Keratinocyte (primary cell): Measurements from ENCODE around the gene PDE1C. TPM values are rescaled to one million over a fixed set of nuclear protein-coding genes. Genes with fewer than 3 reads are reported as not detected.

Source experiments
- DNase-seq: peaks from one replicate; pipeline ENCODE4 v3.0.0-alpha.2; 2011; ENCODE audit warnings: low read depth, missing footprints, low spot score
- FAIRE-seq: peaks from 2 replicates; lab custom pipeline; 2011; peaks lifted over from hg19 to GRCh38; lab: Jason Lieb, UNC
- H2AFZ ChIP-seq: 2 replicates; pipeline ENCODE4 v1.6.0; 2012; ENCODE audit warnings: low read length, control low read depth, inconsistent platforms; ENCODE audit not compliant: control insufficient read depth
- H3K27ac ChIP-seq: 2 replicates; pipeline ENCODE4 v1.5.1; 2011; ENCODE audit warnings: low read length; ENCODE audit not compliant: control insufficient read depth, insufficient read depth
- H3K27me3 ChIP-seq: 3 replicates; pipeline ENCODE4 v1.6.0; 2011; ENCODE audit warnings: low read length; ENCODE audit not compliant: control insufficient read depth, insufficient read depth; ENCODE audit errors: extremely low read depth
- H3K36me3 ChIP-seq, 2 experiments: 2 replicates in 1 of 2; 3 replicates in 1 of 2; pipeline ENCODE4 v1.5.1; 2011; ENCODE audit warnings: low read length in 2 of 2, mild to moderate bottlenecking in 1 of 2; ENCODE audit not compliant: control insufficient read depth in 2 of 2, insufficient read depth in 2 of 2; ENCODE audit errors: extremely low read depth in 1 of 2
- H3K4me1 ChIP-seq: 3 replicates; pipeline ENCODE4 v1.5.1; 2011; ENCODE audit warnings: low read length; ENCODE audit not compliant: control insufficient read depth, insufficient read depth; ENCODE audit errors: extremely low read depth
- H3K4me2 ChIP-seq: 3 replicates; pipeline ENCODE4 v1.6.0; 2011; ENCODE audit warnings: low read depth, low read length; ENCODE audit not compliant: control insufficient read depth, insufficient read depth; ENCODE audit errors: extremely low read depth
- H3K4me3 ChIP-seq, 3 experiments: fragments of 200-600 bp in 1 of 3; sonication (generic) in 1 of 3; 2 replicates in 2 of 3; 3 replicates in 1 of 3; pipeline ENCODE4 v1.5.1; 2011 to 2016; ENCODE audit warnings: low read length in 3 of 3, mild to moderate bottlenecking in 3 of 3, control low read depth in 2 of 3, inconsistent platforms in 1 of 3, low read depth in 1 of 3, mixed read lengths in 1 of 3, mixed run types in 1 of 3, moderate library complexity in 1 of 3; ENCODE audit not compliant: control insufficient read depth in 2 of 3, insufficient read depth in 2 of 3; ENCODE audit errors: extremely low read depth in 1 of 3
- H3K79me2 ChIP-seq: 2 replicates; pipeline ENCODE4 v1.6.0; 2012; ENCODE audit warnings: low read length; ENCODE audit not compliant: control insufficient read depth, insufficient read depth
- H3K9ac ChIP-seq: 3 replicates; pipeline ENCODE4 v1.6.0; 2011; ENCODE audit warnings: low read length; ENCODE audit not compliant: control insufficient read depth, insufficient read depth; ENCODE audit errors: extremely low read depth
- H3K9me1 ChIP-seq: 3 replicates; pipeline ENCODE4 v1.6.0; 2011; ENCODE audit warnings: low read length; ENCODE audit not compliant: control insufficient read depth, insufficient read depth; ENCODE audit errors: extremely low read depth
- H3K9me3 ChIP-seq: 2 replicates; pipeline ENCODE4 v1.5.1; 2012; ENCODE audit warnings: low read depth, low read length; ENCODE audit not compliant: control insufficient read depth
- H4K20me1 ChIP-seq: 3 replicates; pipeline ENCODE4 v1.6.0; 2011; ENCODE audit warnings: low read length; ENCODE audit not compliant: control insufficient read depth, insufficient read depth; ENCODE audit errors: extremely low read depth
- CTCF ChIP-seq, 3 experiments: IDR thresholded peaks in 1 of 3; conservative IDR thresholded peaks in 1 of 3; optimal IDR thresholded peaks in 1 of 3; 2 replicates in 2 of 3; 3 replicates in 1 of 3; pipeline versions ENCODE3 to v1.5.1; 2011; ENCODE audit warnings: low read length in 3 of 3, mild to moderate bottlenecking in 3 of 3, moderate library complexity in 2 of 3, control low read depth in 1 of 3, inconsistent platforms in 1 of 3; ENCODE audit not compliant: insufficient read depth in 2 of 3; ENCODE audit errors: extremely low read depth in 1 of 3
- EZH2 ChIP-seq: IDR thresholded peaks from one replicate; pipeline ENCODE4 v1.6.1; 2012; ENCODE audit warnings: inconsistent platforms, mild to moderate bottlenecking, low read length, moderate library complexity
- dilution Hi-C: fragments of 300-500 bp; cut with MboI; formaldehyde crosslinking; loops from one replicate; pipeline ENCODE4 v1.7.0; 2020; ENCODE audit warnings: low sequenced_read_pairs; ENCODE audit not compliant: extremely low pct_ligation_motif_present
- polyA plus RNA-seq, 5 experiments: library from polyadenylated mRNA; depleted of rRNA in 3 of 5; stranded (reverse) in 3 of 5; stranded (forward) in 1 of 5; unstranded in 1 of 5; fragments of >200 nt; gene quantifications; 1 replicate in 1 of 5; 2 replicates in 3 of 5; 3 replicates in 1 of 5; pipeline versions ENCODE4 v1.2.1 to v1.2.3, GENCODE V29; 2011 to 2012; ENCODE audit warnings: missing spikeins in 2 of 5, low read depth in 1 of 5, low replicate concordance in 1 of 5

Gene PDE1C
- polyA plus RNA-seq, 1 donor (not counting 4 experiments of a cell fraction or from before 2014, with no cell fraction given) = 2.5 TPM

GRCh38 chr7:31919678-31920369 is 150.4 kb downstream of the PDE1C start:
- H3K4me1 ChIP-seq = no peaks in the 10 kb centered on the region
- FAIRE-seq (no peak), DNase-seq (no peak)
- H3K4me2 ChIP-seq = no peak overlapping the region
- H3K36me3 ChIP-seq = no peaks in the 10 kb centered on the region
- H3K9me1 ChIP-seq = no peaks in the 10 kb centered on the region
- H3K79me2 ChIP-seq = no peaks in the 10 kb centered on the region
- H3K27me3 ChIP-seq = no peaks in the 10 kb centered on the region
- dilution Hi-C loops = no loop called here
- H3K27ac ChIP-seq = no peak overlapping the region
- H3K9me3 ChIP-seq = no peaks in the 10 kb centered on the region
- no peak overlapping the region for H3K4me3 ChIP-seq
- H3K9ac ChIP-seq = no peak overlapping the region
- H2AFZ ChIP-seq = no peak overlapping the region
- TF ChIP-seq CTCF (optimal IDR thresholded peaks at IDR 0.05 in 1 of 3, IDR thresholded peaks at IDR 0.05 in 1 of 3, conservative IDR thresholded peaks at IDR 0.05 in 1 of 3; ENCODE audit: extremely low read depth in 1 of 3, insufficient read depth in 2 of 3, low read length in 3 of 3) (no peak), EZH2 (no peak)
- H4K20me1 ChIP-seq = no peaks in the 10 kb centered on the region

- H3K79me2 ChIP-seq = no peaks in the 10 kb centered on the region
- no peaks in the 10 kb centered on the region for H3K9me1 ChIP-seq
- no peak for FAIRE-seq
Measured at GRCh38 chr7:31918706-31919393, 151.4 kb downstream of the PDE1C start.

More at GRCh38 chr7:31918706-31919393, 151.4 kb downstream of the PDE1C start:
- H3K27me3 ChIP-seq = no peaks in the 10 kb centered on the region
- no peak overlapping the region for H3K9ac ChIP-seq
- dilution Hi-C loops = no loop called here
- DNase-seq = no peak
- H3K9me3 ChIP-seq = no peaks in the 10 kb centered on the region
- no peaks in the 10 kb centered on the region for H3K4me1 ChIP-seq
- no peaks in the 10 kb centered on the region for H4K20me1 ChIP-seq
- H3K36me3 ChIP-seq = no peaks in the 10 kb centered on the region
- no peak overlapping the region for H2AFZ ChIP-seq
- no peak overlapping the region for H3K4me2 ChIP-seq
- no peak for TF ChIP-seq EZH2
- TF ChIP-seq CTCF (optimal IDR thresholded peaks at IDR 0.05 in 1 of 3, IDR thresholded peaks at IDR 0.05 in 1 of 3, conservative IDR thresholded peaks at IDR 0.05 in 1 of 3; ENCODE audit: extremely low read depth in 1 of 3, insufficient read depth in 2 of 3, low read length in 3 of 3) = no peak
- H3K4me3 ChIP-seq = no peak overlapping the region
- no peak overlapping the region for H3K27ac ChIP-seq
